VCaP (cell line): ENCODE data around the gene MEAK7.
A peak's percentile ranks its signal among the peaks of the same experiment; 100 is the strongest.

Experiments
- H3K27ac ChIP-seq: fragments of 450-650 bp; 2 replicates; pipeline ENCODE4 v1.5.1; 2017
- CTCF ChIP-seq: fragments of 450-650 bp; conservative IDR thresholded peaks from 2 replicates; pipeline ENCODE4 v1.5.1; 2017; ENCODE audit warnings: mild to moderate bottlenecking, moderate library complexity

The MEAK7 gene

GRCh38 chr16:84461413-84462295 is 42.8 kb downstream of the MEAK7 start:
- no peak for TF ChIP-seq CTCF
- peak overlapping the region; percentile 27 for H3K27ac ChIP-seq

DNA sequence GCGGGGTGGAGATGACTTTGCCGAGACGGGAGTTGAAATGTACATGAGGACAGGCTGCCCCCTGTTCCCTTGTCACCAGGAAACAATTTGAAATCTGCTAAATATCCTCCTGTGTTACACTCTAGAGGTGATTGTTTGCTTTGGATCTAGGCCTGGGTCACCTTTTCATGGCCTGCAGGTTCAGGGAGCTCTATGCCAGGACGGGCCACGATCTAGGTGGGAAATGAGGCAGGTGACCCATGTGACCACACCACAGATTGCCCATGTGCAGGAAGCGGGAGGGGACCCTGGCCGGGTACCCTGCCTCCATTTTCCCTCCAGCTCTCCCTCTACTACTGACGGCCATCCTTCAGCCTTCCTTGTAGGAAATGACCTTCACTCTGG is 43.4 kb downstream of the MEAK7 start:
- no peak for TF ChIP-seq CTCF
- H3K27ac ChIP-seq: peak overlapping the region; percentile 27

GRCh38 chr16:84460406-84461028 is 43.9 kb downstream of the MEAK7 start:
- H3K27ac ChIP-seq: peak overlapping the region; percentile 27
- no peak for TF ChIP-seq CTCF

DNA sequence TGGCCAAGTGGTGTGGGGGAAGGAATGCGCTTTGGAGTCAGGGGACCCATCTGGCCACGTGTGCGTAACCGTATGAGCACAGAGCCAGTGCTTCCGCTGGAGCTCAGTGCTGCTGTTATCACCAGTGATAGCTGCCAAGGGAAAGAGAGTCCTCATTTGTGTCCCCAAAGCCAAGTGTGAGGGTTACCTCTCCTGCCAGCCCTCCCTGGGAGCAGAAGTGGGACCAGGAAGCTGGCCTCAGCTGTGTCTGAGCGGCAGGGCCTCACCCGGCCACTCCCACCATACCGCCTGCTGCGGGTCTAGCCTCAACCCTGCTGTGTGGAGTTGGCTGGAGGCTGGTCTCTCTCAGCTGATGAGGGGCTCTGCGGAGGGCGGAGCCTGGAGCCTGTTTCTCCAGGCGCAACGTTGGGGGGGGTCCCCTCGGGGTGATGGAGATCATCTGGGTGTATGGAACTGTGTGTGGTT is 44.5 kb downstream of the MEAK7 start:
- no peak for TF ChIP-seq CTCF
- H3K27ac ChIP-seq: no peak overlapping the region

DNA sequence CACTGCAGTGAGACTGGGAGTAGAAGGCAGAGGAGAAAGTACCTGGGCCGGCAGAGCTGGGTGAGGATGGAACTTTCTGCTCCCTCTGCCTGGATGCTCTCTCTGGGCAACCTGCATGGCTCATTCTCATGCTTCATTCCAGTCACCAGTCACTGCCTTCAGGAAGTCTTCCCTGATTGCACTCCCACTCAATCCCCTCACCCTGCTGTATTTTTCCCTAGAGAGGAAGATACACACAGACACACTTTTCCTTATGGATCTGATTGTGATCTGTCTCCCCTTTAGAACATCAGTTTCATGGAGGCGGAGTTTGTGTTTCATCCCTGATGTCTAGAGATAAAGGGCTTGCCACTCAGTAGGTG is 44.9 kb downstream of the MEAK7 start:
- H3K27ac ChIP-seq: no peak overlapping the region
- no peak for TF ChIP-seq CTCF

DNA sequence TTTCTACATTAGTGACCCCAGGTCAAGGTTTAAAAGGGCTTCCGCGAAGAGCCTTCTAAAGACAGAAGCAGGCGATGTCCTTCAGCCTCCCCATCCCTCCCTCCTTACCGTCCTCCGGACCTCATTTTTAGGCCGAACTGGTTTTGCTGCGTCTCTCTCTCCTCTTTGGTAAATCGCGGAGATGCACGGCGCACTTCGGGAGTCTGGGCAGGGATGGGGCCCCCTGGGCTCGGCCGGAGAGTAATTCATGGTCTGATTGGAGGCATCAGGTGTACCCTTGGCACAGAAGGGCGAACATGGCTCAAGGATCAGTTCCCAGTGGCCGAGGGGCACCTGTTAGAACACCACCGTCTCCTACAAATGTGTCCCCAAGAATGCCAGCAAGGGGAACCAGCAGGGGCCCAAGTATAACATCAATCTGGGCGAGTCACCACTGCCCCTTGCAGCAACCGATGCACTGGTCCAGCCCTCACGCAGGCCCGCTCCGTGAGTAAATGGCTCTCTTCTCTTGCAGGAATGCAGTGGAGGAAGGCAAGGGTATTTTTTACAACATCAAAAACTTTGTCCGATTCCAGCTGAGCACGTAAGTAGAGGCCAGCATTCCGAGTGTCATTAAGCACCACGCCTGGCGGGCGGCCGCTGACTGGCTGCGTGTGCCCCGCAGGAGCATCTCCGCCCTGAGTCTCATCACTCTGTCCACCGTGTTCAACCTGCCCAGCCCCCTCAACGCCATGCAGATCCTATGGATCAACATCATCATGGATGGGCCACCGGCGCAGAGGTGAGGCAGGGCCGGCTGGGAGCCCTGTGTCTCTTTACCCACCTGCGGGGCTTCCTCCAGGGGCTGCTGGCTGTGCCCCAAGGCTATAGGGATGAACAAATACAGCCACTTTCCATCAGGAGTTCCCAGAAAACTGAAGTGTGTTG is 45.6 kb downstream of the MEAK7 start:
- H3K27ac ChIP-seq: no peak overlapping the region
- no peak for TF ChIP-seq CTCF

DNA sequence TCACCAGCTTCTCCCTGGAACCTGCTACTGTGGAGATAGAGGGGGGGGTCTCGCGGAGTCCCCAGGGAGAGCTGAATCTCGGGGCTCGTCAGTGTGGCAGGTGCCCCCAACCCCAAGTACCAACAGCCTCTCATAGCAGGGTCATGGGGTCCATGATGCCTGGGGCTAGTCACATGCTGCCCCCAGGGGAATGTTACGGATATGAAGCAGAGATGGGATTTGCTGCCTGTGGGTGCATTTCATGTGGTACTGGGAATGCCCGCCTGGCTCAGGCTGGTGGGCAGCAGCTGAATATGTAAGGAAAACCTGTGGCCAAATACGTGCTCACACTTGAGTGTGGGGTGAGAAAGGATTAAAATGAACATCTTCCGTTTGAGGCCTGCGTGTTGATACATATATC is 49.4 kb downstream of the MEAK7 start:
- TF ChIP-seq CTCF: no peak

More for the DNA sequence above, 49.4 kb downstream of the MEAK7 start:
- no peak overlapping the region for H3K27ac ChIP-seq
